ENCODE data around the gene TPD52L1. TPM values are rescaled to one million over a fixed set of nuclear protein-coding genes. Genes with fewer than 3 reads are reported as not detected.

Gene TPD52L1
- total and polyA plus RNA-seq, 7 donors: 8.1 to 98.9 (median 61.0) TPM

GRCh38 chr6:125197795-125198269 lies 44.3 kb downstream of the TPD52L1 start:
- peak overlapping the region; percentile 58 to 80 (median 68) for H3K27ac ChIP-seq
- peaks cover 0 to 45% (median 36%) of the 10 kb centered on the region in 4 donors for H3K4me1 ChIP-seq
- H3K27me3 ChIP-seq: no peaks in the 10 kb centered on the region
- H3K9me3 ChIP-seq: no peaks in the 10 kb centered on the region
- 16 to 51% methylated on average over 3 of the region's 3 CpGs for WGBS, 2 donors
- DNase-seq: peak; percentile 76
- intact Hi-C loops (cut with DNase I): no loop called here
- TF ChIP-seq EP300 (IDR thresholded peaks at IDR 0.05) (no peak), CTCF (IDR thresholded peaks at IDR 0.05) (no peak), POLR2AphosphoS5 (IDR thresholded peaks at IDR 0.05) (peak in 3 of 4 donors; percentile 40 to 56 (median 49))
- H3K4me3 ChIP-seq: no peak overlapping the region
- no peaks in the 10 kb centered on the region for H3K36me3 ChIP-seq

- H3K4me1 ChIP-seq: peaks cover 0 to 45% (median 39%) of the 10 kb centered on the region in 4 donors
- no peaks in the 10 kb centered on the region for H3K27me3 ChIP-seq
- no peak for DNase-seq
- peak overlapping the region; percentile 58 to 80 (median 68) for H3K27ac ChIP-seq
- no peak overlapping the region for H3K4me3 ChIP-seq
- TF ChIP-seq POLR2AphosphoS5 (IDR thresholded peaks at IDR 0.05): no peak
- no peak for TF ChIP-seq EP300 (IDR thresholded peaks at IDR 0.05)
- TF ChIP-seq POLR2A (IDR thresholded peaks at IDR 0.05): no peak
- TF ChIP-seq CTCF (IDR thresholded peaks at IDR 0.05): no peak
- no peaks in the 10 kb centered on the region for H3K36me3 ChIP-seq
- H3K9me3 ChIP-seq: no peaks in the 10 kb centered on the region
- intact Hi-C loops (cut with DNase I): no loop called here
- 78 to 80% methylated on average over 6 of the region's 6 CpGs for WGBS, 2 donors
Measured at GRCh38 chr6:125198398-125198937, 44.9 kb downstream of the TPD52L1 start.

- Histone ChIP-seq H3K27me3 (no peaks in the 10 kb centered on the region), H3K36me3 (no peaks in the 10 kb centered on the region), H3K4me1 (peaks cover 0 to 42% (median 36%) of the 10 kb centered on the region in 4 donors), H3K27ac (peak overlapping the region in 2 of 4 donors; percentile 51 to 67), H3K9me3 (no peaks in the 10 kb centered on the region), H3K4me3 (no peak overlapping the region)
- WGBS, 2 donors: 45 to 68% methylated on average over 3 of the region's 3 CpGs
- no peak for TF ChIP-seq CTCF (IDR thresholded peaks at IDR 0.05)
- TF ChIP-seq POLR2A (IDR thresholded peaks at IDR 0.05): no peak
- TF ChIP-seq EP300 (IDR thresholded peaks at IDR 0.05): no peak
- no peak for TF ChIP-seq POLR2AphosphoS5 (IDR thresholded peaks at IDR 0.05)
- intact Hi-C loops (cut with DNase I): no loop called here
- no peak for DNase-seq
Measured at GRCh38 chr6:125200941-125201340, 47.4 kb downstream of the TPD52L1 start.

GRCh38 chr6:125201961-125202729 lies 48.6 kb downstream of the TPD52L1 start:
- no peak overlapping the region for H3K4me3 ChIP-seq
- no peaks in the 10 kb centered on the region for H3K9me3 ChIP-seq
- H3K27me3 ChIP-seq: no peaks in the 10 kb centered on the region
- intact Hi-C loops (cut with DNase I): no loop called here
- peak overlapping the region in 3 of 4 donors; percentile 20 to 67 (median 51) for H3K27ac ChIP-seq
- peaks cover 0 to 33% (median 26%) of the 10 kb centered on the region in 4 donors for H3K4me1 ChIP-seq
- TF ChIP-seq EP300 (IDR thresholded peaks at IDR 0.05): no peak
- no peak for TF ChIP-seq POLR2A (IDR thresholded peaks at IDR 0.05)
- TF ChIP-seq POLR2AphosphoS5 (IDR thresholded peaks at IDR 0.05): peak in 1 of 4 donors; percentile 13
- H3K36me3 ChIP-seq: no peaks in the 10 kb centered on the region
- WGBS, 2 donors: 33 to 58% methylated on average over 7 of the region's 7 CpGs
- DNase-seq: peak; percentile 78

- Histone ChIP-seq H3K9me3 (no peaks in the 10 kb centered on the region), H3K4me3 (no peak overlapping the region), H3K27me3 (no peaks in the 10 kb centered on the region), H3K36me3 (no peaks in the 10 kb centered on the region), H3K4me1 (peaks cover 0 to 30% (median 18%) of the 10 kb centered on the region in 4 donors), H3K27ac (no peak overlapping the region)
- no peak for DNase-seq
- intact Hi-C loops (cut with DNase I): no loop called here
- TF ChIP-seq CTCF (IDR thresholded peaks at IDR 0.05) (no peak), POLR2AphosphoS5 (IDR thresholded peaks at IDR 0.05) (no peak), EP300 (IDR thresholded peaks at IDR 0.05) (no peak), POLR2A (IDR thresholded peaks at IDR 0.05) (no peak)
Measured at GRCh38 chr6:125203395-125203794, 49.8 kb downstream of the TPD52L1 start.
